HEK293 (cell line): ENCODE measurements around the gene NHERF2.

ENCODE experiments used
- ELK4 ChIP-seq: IDR thresholded peaks from 2 replicates; pipeline ENCODE4 v1.6.1; 2011; ENCODE audit warnings: mild to moderate bottlenecking, low read depth, low read length, borderline replicate concordance
- KLF1 ChIP-seq: fragments of 450-650 bp; formaldehyde crosslinking; IDR thresholded peaks from 2 replicates; pipeline ENCODE4 v1.5.1; 2016; ENCODE audit warnings: missing biosample characterization, missing genetic modification characterization
- KLF8 ChIP-seq: fragments of 450-650 bp; formaldehyde crosslinking; IDR thresholded peaks from 2 replicates; pipeline ENCODE4 v1.5.1; 2016; ENCODE audit warnings: missing biosample characterization, missing genetic modification characterization
- PATZ1 ChIP-seq: fragments of 450-650 bp; formaldehyde crosslinking; IDR thresholded peaks from 2 replicates; pipeline ENCODE4 v1.5.1; 2016; ENCODE audit warnings: missing biosample characterization, missing genetic modification characterization
- PRDM2 ChIP-seq: fragments of 450-650 bp; formaldehyde crosslinking; IDR thresholded peaks from 2 replicates; pipeline ENCODE4 v1.5.1; 2016; ENCODE audit warnings: missing biosample characterization, missing genetic modification characterization, borderline replicate concordance
- TRIM28 ChIP-seq: IDR thresholded peaks from 2 replicates; pipeline ENCODE4 v1.6.1; 2011; ENCODE audit warnings: low read length, control low read depth, borderline replicate concordance
- ZBTB44 ChIP-seq: fragments of 450-650 bp; IDR thresholded peaks from 2 replicates; pipeline ENCODE4 v1.5.1; 2018; ENCODE audit warnings: missing biosample characterization, mild to moderate bottlenecking, missing genetic modification characterization
- ZNF18 ChIP-seq: fragments of 450-650 bp; formaldehyde crosslinking; IDR thresholded peaks from 2 replicates; pipeline ENCODE4 v1.5.1; 2016; ENCODE audit warnings: missing biosample characterization, missing genetic modification characterization
- ZNF221 ChIP-seq: fragments of 450-650 bp; formaldehyde crosslinking; IDR thresholded peaks from 2 replicates; pipeline ENCODE4 v1.5.1; 2017; ENCODE audit warnings: missing biosample characterization, missing genetic modification characterization, borderline replicate concordance
- ZNF362 ChIP-seq: fragments of 450-650 bp; formaldehyde crosslinking; IDR thresholded peaks from 2 replicates; pipeline ENCODE4 v1.5.1; 2016; ENCODE audit warnings: missing biosample characterization, missing genetic modification characterization
- ZNF366 ChIP-seq: fragments of 450-650 bp; formaldehyde crosslinking; conservative IDR thresholded peaks from 2 replicates; pipeline ENCODE4 v1.5.1; 2016; ENCODE audit warnings: missing biosample characterization, missing genetic modification characterization
- ZNF513 ChIP-seq: fragments of 450-650 bp; IDR thresholded peaks from 2 replicates; pipeline ENCODE4 v1.5.1; 2018; ENCODE audit warnings: missing biosample characterization, missing genetic modification characterization
- ZNF621 ChIP-seq: fragments of 450-650 bp; formaldehyde crosslinking; IDR thresholded peaks from 2 replicates; pipeline ENCODE4 v1.5.1; 2017; ENCODE audit warnings: missing biosample characterization, missing genetic modification characterization
- ZNF639 ChIP-seq: fragments of 450-650 bp; formaldehyde crosslinking; IDR thresholded peaks from 2 replicates; pipeline ENCODE4 v1.5.1; 2016; ENCODE audit warnings: missing biosample characterization, missing genetic modification characterization
- ZNF692 ChIP-seq: fragments of 450-650 bp; formaldehyde crosslinking; IDR thresholded peaks from 2 replicates; pipeline ENCODE4 v1.5.1; 2016; ENCODE audit warnings: missing biosample characterization, missing genetic modification characterization
- ZNF701 ChIP-seq: fragments of 450-650 bp; formaldehyde crosslinking; IDR thresholded peaks from 2 replicates; pipeline ENCODE4 v1.5.1; 2016; ENCODE audit warnings: missing biosample characterization, missing genetic modification characterization
- ZNF707 ChIP-seq: fragments of 450-650 bp; formaldehyde crosslinking; IDR thresholded peaks from 2 replicates; pipeline ENCODE4 v1.5.1; 2016; ENCODE audit warnings: missing biosample characterization, missing genetic modification characterization
- ZSCAN16 ChIP-seq: fragments of 450-650 bp; formaldehyde crosslinking; IDR thresholded peaks from 2 replicates; pipeline ENCODE4 v1.5.1; 2016; ENCODE audit warnings: missing biosample characterization, missing genetic modification characterization
- ZSCAN5A ChIP-seq: fragments of 450-650 bp; formaldehyde crosslinking; IDR thresholded peaks from 2 replicates; pipeline ENCODE4 v1.5.1; 2016; ENCODE audit warnings: missing biosample characterization, missing genetic modification characterization

The NHERF2 gene

GRCh38 chr16:1981398-1981836, 45.3 kb upstream of the NHERF2 start, which contains the start of gene NOXO1 (continued):
- TF ChIP-seq ZSCAN16 (tag by site-specific recombination) (no peak), PRDM2 (tag by site-specific recombination) (no peak), ZNF639 (tag by site-specific recombination) (no peak), ZNF692 (tag by site-specific recombination) (no peak), ZNF707 (tag by site-specific recombination) (no peak), ZSCAN5A (no peak), ZNF621 (tag by site-specific recombination) (no peak), KLF8 (no peak), PATZ1 (tag by site-specific recombination) (peak; percentile 9; the same call in 1 of the 2 replicates), ZNF701 (tag by site-specific recombination) (no peak), TRIM28 (no peak), ZNF513 (tag by site-specific recombination) (no peak), ZNF362 (tag by site-specific recombination) (no peak), ZNF18 (no peak), ZBTB44 (no peak), ZNF366 (tag by site-specific recombination) (no peak), ELK4 (no peak), ZNF221 (no peak), KLF1 (no peak)
